HCT116 (cell line): ENCODE measurements around the gene GPR75. TPM values are rescaled to one million over a fixed set of nuclear protein-coding genes. Genes with fewer than 3 reads are reported as not detected.

Experiments
- ATAC-seq: fragments of 200-7000 bp; cut with Tn5 transposase; 2 replicates; pipeline ENCODE4 v1.9.1; 2020; ENCODE audit warnings: mild to moderate bottlenecking, moderate library complexity
- BruUV-seq: library from RNA; stranded (reverse); fragments of 400-500 nt; replicated peaks from 2 replicates; lab custom pipeline; 2021; lab: Mats Ljungman, UMichigan
- CTCF ChIA-PET: fragments of 300-600 bp; sonication (Branson Sonifier 250); formaldehyde crosslinking; loops from one replicate; lab custom pipeline; 2021; ENCODE audit warnings: antibody characterized with exemption; lab: Charles Lee
- POLR2A ChIA-PET: fragments of 300-600, 350-600 bp; sonication (Branson Sonifier 250); formaldehyde crosslinking; loops from one replicate; lab custom pipeline; 2021; ENCODE audit warnings: antibody characterized with exemption; lab: Charles Lee
- RAD21 ChIA-PET, 2 experiments: fragments of 300-600 bp; sonication (Branson Sonifier 250); formaldehyde crosslinking; loops; one replicate each; lab custom pipeline; 2023; ENCODE audit warnings: low total read pairs in 2 of 2; ENCODE audit not compliant: uncharacterized antibody in 2 of 2, unreplicated experiment in 2 of 2, low non-redundant PET in 1 of 2; lab: Charles Lee
- DNase-seq: peaks from one replicate; pipeline ENCODE4 v3.0.0-alpha.2; 2010; ENCODE audit warnings: low read depth, low spot score
- H2AFZ ChIP-seq: fragments of 200-600 bp; shearing (Covaris generic), sonication (generic); 2 replicates; pipeline ENCODE4 v1.6.1; 2017; ENCODE audit warnings: low read depth, mixed run types, mixed read lengths, antibody characterized with exemption, low read length; ENCODE audit not compliant: poor library complexity, severe bottlenecking
- H3K27ac ChIP-seq: 2 replicates; pipeline ENCODE4 v1.5.1; 2012; ENCODE audit warnings: low read depth, low read length
- H3K27me3 ChIP-seq: fragments of 200-600 bp; sonication (generic); 2 replicates; pipeline ENCODE4 v1.6.1; 2016; ENCODE audit warnings: mixed run types, low read length, mixed read lengths; ENCODE audit not compliant: insufficient read depth
- H3K36me3 ChIP-seq, 2 experiments: fragments of 200-500 bp in 1 of 2; fragments of 200-600 bp in 1 of 2; sonication (Bioruptor generic) in 1 of 2; sonication (generic) in 1 of 2; 2 replicates each; pipeline versions ENCODE4 v1.5.1 to v1.6.1; 2014 to 2016; ENCODE audit warnings: low read length in 2 of 2, inconsistent platforms in 1 of 2, mixed read lengths in 1 of 2, mixed run types in 1 of 2; ENCODE audit not compliant: insufficient read depth in 2 of 2, control insufficient read depth in 1 of 2
- H3K4me1 ChIP-seq, 2 experiments: fragments of 200-600 bp in 1 of 2; sonication (generic) in 1 of 2; 2 replicates each; pipeline versions ENCODE4 v1.5.1 to v1.6.1; 2012 to 2017; ENCODE audit warnings: low read length in 2 of 2, inconsistent platforms in 1 of 2, mild to moderate bottlenecking in 1 of 2, mixed read lengths in 1 of 2, mixed run types in 1 of 2, moderate library complexity in 1 of 2; ENCODE audit not compliant: insufficient read depth in 2 of 2, control insufficient read depth in 1 of 2
- H3K4me2 ChIP-seq: fragments of 200-600 bp; sonication (generic); 2 replicates; pipeline ENCODE4 v1.6.1; 2017; ENCODE audit warnings: mixed run types, low read length, mixed read lengths
- H3K4me3 ChIP-seq, 2 experiments: fragments of 200-600 bp in 1 of 2; sonication (generic) in 1 of 2; replicated peaks in 1 of 2; 2 replicates each; pipeline ENCODE4 v1.5.1; 2011 to 2016; ENCODE audit warnings: low read length in 2 of 2, control low read depth in 1 of 2, low read depth in 1 of 2, mild to moderate bottlenecking in 1 of 2, mixed read lengths in 1 of 2, mixed run types in 1 of 2
- H3K79me2 ChIP-seq: fragments of 200-600 bp; sonication (generic); 2 replicates; pipeline ENCODE4 v1.6.1; 2017; ENCODE audit warnings: mild to moderate bottlenecking, mixed run types, low read length, moderate library complexity, mixed read lengths; ENCODE audit not compliant: insufficient read depth
- H3K9ac ChIP-seq: fragments of 200-600 bp; sonication (generic); 2 replicates; pipeline ENCODE4 v1.6.1; 2016; ENCODE audit warnings: low read length, mixed read lengths
- H3K9me2 ChIP-seq: fragments of 200-600 bp; sonication (generic), shearing (Covaris generic); 2 replicates; pipeline ENCODE4 v1.6.1; 2017; ENCODE audit warnings: mixed run types, mild to moderate bottlenecking, moderate library complexity; ENCODE audit not compliant: insufficient read depth
- H3K9me3 ChIP-seq, 2 experiments: fragments of 200-500 bp in 1 of 2; fragments of 200-600 bp in 1 of 2; sonication (Bioruptor generic) in 1 of 2; sonication (generic) in 1 of 2; 2 replicates each; pipeline ENCODE4 v1.6.1; 2014 to 2017; ENCODE audit warnings: low read length in 2 of 2, mixed read lengths in 2 of 2, inconsistent platforms in 1 of 2, low read depth in 1 of 2, mild to moderate bottlenecking in 1 of 2, mixed run types in 1 of 2, moderate library complexity in 1 of 2; ENCODE audit not compliant: control insufficient read depth in 1 of 2, insufficient read depth in 1 of 2
- H4K20me1 ChIP-seq: fragments of 200-600 bp; sonication (generic), shearing (Covaris generic); 2 replicates; pipeline ENCODE4 v1.6.1; 2017; ENCODE audit warnings: mixed run types, mild to moderate bottlenecking, moderate library complexity; ENCODE audit not compliant: insufficient read depth
- CBX3 ChIP-seq: IDR thresholded peaks from 2 replicates; pipeline ENCODE4 v1.6.1; 2012; ENCODE audit warnings: low read depth
- EGR1 ChIP-seq: IDR thresholded peaks from 2 replicates; pipeline ENCODE4 v1.6.1; 2012; ENCODE audit warnings: low read depth
- ELF1 ChIP-seq: IDR thresholded peaks from 2 replicates; pipeline ENCODE4 v1.6.1; 2012; ENCODE audit warnings: low read depth, borderline replicate concordance
- EZH2 ChIP-seq: fragments of 200-600 bp; sonication (generic); IDR thresholded peaks from 2 replicates; pipeline ENCODE4 v1.6.1; 2017; ENCODE audit warnings: antibody characterized with exemption, mixed run types
- EZH2phosphoT487 ChIP-seq: fragments of 200-600 bp; IDR thresholded peaks from 2 replicates; pipeline ENCODE4 v1.6.1; 2018; ENCODE audit warnings: antibody characterized with exemption, borderline replicate concordance
- FOSL1 ChIP-seq: IDR thresholded peaks from 2 replicates; pipeline ENCODE4 v1.6.1; 2012; ENCODE audit warnings: low read depth
- JUND ChIP-seq: IDR thresholded peaks from 2 replicates; pipeline ENCODE4 v1.6.1; 2012
- POLR2A ChIP-seq: IDR thresholded peaks from 2 replicates; pipeline ENCODE4 v1.7.0; 2011; ENCODE audit warnings: borderline replicate concordance; ENCODE audit not compliant: insufficient read depth, insufficient read length; ENCODE audit errors: extremely low read depth
- RAD21 ChIP-seq: IDR thresholded peaks from 2 replicates; pipeline ENCODE4 v1.6.1; 2012; ENCODE audit warnings: low read depth, mild to moderate bottlenecking
- SIN3A ChIP-seq: IDR thresholded peaks from 2 replicates; pipeline ENCODE4 v1.6.1; 2012; ENCODE audit warnings: low read depth
- SP1 ChIP-seq: IDR thresholded peaks from 2 replicates; pipeline ENCODE4 v1.6.1; 2012; ENCODE audit warnings: low read depth
- TCF7L2 ChIP-seq: IDR thresholded peaks from 2 replicates; pipeline ENCODE4 v1.7.0; 2011; ENCODE audit warnings: borderline replicate concordance, inconsistent platforms; ENCODE audit not compliant: insufficient read depth, insufficient read length; ENCODE audit errors: extremely low read depth
- YY1 ChIP-seq: IDR thresholded peaks from 2 replicates; pipeline ENCODE4 v1.6.1; 2011; ENCODE audit warnings: low read length, low read depth, moderate library complexity, mild to moderate bottlenecking; ENCODE audit not compliant: insufficient replicate concordance; ENCODE audit errors: extremely low read depth
- ZFX ChIP-seq: fragments of 450-650 bp; IDR thresholded peaks from 2 replicates; pipeline ENCODE4 v1.6.1; 2017
- intact Hi-C: fragments of 100-400 bp; cut with micrococcal nuclease; formaldehyde crosslinking; loops from 2 replicates; pipeline ENCODE4 v1.10.0; 2022
- total RNA-seq: library from RNA; stranded (reverse); gene quantifications from one replicate; pipeline ENCODE4 v1.2.1, GENCODE V29; 2021; ENCODE audit not compliant: unreplicated experiment
- TF ChIP-seq, protein P1 (sequence below): IDR thresholded peaks from 2 replicates; pipeline ENCODE4 v1.6.1; 2012; ENCODE audit warnings: low read depth
- TF ChIP-seq, protein P2 (sequence below): IDR thresholded peaks from 2 replicates; pipeline ENCODE4 v1.6.1; 2011; ENCODE audit warnings: mild to moderate bottlenecking, low read length, moderate library complexity; ENCODE audit not compliant: insufficient replicate concordance; ENCODE audit errors: extremely low read depth
- TF ChIP-seq, protein P3 (sequence below): IDR thresholded peaks from 2 replicates; pipeline ENCODE4 v1.6.1; 2012

GPR75 gene
- total RNA-seq, 1 experiment from 2014 or later: 1.2 TPM

DNA sequence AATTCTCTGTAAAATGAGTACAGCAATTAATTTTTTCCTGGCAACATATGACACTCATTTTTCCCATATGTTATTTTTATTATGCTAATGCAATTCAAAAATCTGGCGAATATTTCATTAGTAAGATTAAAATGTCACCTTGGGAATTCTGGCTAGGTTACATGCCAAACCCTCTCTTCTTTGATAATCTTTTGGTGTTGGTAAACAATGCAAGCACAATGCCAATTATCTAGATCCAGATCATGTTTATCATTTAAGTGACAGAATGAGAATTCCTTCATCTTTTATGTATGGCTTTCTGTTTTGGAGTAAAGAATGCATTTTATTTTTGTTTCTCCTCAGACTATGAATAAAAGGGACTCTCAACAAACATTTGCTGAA is 33.7 kb downstream of the GPR75 start:
- no peaks in the 10 kb centered on the region for H4K20me1 ChIP-seq
- no peak overlapping the region for H3K4me3 ChIP-seq
- TF ChIP-seq, protein P1, sequence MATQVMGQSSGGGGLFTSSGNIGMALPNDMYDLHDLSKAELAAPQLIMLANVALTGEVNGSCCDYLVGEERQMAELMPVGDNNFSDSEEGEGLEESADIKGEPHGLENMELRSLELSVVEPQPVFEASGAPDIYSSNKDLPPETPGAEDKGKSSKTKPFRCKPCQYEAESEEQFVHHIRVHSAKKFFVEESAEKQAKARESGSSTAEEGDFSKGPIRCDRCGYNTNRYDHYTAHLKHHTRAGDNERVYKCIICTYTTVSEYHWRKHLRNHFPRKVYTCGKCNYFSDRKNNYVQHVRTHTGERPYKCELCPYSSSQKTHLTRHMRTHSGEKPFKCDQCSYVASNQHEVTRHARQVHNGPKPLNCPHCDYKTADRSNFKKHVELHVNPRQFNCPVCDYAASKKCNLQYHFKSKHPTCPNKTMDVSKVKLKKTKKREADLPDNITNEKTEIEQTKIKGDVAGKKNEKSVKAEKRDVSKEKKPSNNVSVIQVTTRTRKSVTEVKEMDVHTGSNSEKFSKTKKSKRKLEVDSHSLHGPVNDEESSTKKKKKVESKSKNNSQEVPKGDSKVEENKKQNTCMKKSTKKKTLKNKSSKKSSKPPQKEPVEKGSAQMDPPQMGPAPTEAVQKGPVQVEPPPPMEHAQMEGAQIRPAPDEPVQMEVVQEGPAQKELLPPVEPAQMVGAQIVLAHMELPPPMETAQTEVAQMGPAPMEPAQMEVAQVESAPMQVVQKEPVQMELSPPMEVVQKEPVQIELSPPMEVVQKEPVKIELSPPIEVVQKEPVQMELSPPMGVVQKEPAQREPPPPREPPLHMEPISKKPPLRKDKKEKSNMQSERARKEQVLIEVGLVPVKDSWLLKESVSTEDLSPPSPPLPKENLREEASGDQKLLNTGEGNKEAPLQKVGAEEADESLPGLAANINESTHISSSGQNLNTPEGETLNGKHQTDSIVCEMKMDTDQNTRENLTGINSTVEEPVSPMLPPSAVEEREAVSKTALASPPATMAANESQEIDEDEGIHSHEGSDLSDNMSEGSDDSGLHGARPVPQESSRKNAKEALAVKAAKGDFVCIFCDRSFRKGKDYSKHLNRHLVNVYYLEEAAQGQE: no peak
- TF ChIP-seq JUND (no peak), FOSL1 (no peak), ZFX (no peak), EGR1 (no peak), CBX3 (no peak), POLR2A (no peak), SIN3A (no peak), RAD21 (no peak), EZH2phosphoT487 (no peak), EZH2 (no peak), YY1 (no peak), TCF7L2 (no peak), ELF1 (no peak), SP1 (no peak)
- TF ChIP-seq, protein P2, sequence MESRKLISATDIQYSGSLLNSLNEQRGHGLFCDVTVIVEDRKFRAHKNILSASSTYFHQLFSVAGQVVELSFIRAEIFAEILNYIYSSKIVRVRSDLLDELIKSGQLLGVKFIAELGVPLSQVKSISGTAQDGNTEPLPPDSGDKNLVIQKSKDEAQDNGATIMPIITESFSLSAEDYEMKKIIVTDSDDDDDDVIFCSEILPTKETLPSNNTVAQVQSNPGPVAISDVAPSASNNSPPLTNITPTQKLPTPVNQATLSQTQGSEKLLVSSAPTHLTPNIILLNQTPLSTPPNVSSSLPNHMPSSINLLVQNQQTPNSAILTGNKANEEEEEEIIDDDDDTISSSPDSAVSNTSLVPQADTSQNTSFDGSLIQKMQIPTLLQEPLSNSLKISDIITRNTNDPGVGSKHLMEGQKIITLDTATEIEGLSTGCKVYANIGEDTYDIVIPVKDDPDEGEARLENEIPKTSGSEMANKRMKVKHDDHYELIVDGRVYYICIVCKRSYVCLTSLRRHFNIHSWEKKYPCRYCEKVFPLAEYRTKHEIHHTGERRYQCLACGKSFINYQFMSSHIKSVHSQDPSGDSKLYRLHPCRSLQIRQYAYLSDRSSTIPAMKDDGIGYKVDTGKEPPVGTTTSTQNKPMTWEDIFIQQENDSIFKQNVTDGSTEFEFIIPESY: no peak
- TF ChIP-seq, protein P3, sequence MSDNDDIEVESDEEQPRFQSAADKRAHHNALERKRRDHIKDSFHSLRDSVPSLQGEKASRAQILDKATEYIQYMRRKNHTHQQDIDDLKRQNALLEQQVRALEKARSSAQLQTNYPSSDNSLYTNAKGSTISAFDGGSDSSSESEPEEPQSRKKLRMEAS: no peak
- TF ChIP-seq, all 23 proteins: peak for 0
- Histone ChIP-seq H3K9ac (no peak overlapping the region), H3K27me3 (no peaks in the 10 kb centered on the region), H3K9me3 (no peaks in the 10 kb centered on the region), H3K9me2 (no peaks in the 10 kb centered on the region), H3K4me1 (no peaks in the 10 kb centered on the region), H3K27ac (no peak overlapping the region), H3K4me2 (no peak overlapping the region), H2AFZ (no peak overlapping the region), H3K36me3 (no peaks in the 10 kb centered on the region), H3K79me2 (no peaks in the 10 kb centered on the region)
- intact Hi-C loops: no loop called here
- ChIA-PET CTCF (no interaction called here), RAD21 (no interaction called here), POLR2A (no interaction called here)
- DNase-seq (no peak), ATAC-seq (no peak)
- BruUV-seq: no TSS peak
